ENCODE data around the gene METTL15. TPM values are rescaled to one million over a fixed set of nuclear protein-coding genes. Genes with fewer than 3 reads are reported as not detected.
"Not testable (repeated sequence)": the region's sequence is repeated elsewhere in the genome, so short reads cannot be mapped to it uniquely, and the experiment has no call there.

Gene METTL15, protein sequence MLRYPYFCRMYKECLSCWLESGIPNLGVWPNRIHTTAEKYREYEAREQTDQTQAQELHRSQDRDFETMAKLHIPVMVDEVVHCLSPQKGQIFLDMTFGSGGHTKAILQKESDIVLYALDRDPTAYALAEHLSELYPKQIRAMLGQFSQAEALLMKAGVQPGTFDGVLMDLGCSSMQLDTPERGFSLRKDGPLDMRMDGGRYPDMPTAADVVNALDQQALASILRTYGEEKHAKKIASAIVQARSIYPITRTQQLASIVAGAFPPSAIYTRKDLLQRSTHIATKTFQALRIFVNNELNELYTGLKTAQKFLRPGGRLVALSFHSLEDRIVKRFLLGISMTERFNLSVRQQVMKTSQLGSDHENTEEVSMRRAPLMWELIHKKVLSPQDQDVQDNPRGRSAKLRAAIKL
- total RNA-seq, result 11.4 TPM

DNA sequence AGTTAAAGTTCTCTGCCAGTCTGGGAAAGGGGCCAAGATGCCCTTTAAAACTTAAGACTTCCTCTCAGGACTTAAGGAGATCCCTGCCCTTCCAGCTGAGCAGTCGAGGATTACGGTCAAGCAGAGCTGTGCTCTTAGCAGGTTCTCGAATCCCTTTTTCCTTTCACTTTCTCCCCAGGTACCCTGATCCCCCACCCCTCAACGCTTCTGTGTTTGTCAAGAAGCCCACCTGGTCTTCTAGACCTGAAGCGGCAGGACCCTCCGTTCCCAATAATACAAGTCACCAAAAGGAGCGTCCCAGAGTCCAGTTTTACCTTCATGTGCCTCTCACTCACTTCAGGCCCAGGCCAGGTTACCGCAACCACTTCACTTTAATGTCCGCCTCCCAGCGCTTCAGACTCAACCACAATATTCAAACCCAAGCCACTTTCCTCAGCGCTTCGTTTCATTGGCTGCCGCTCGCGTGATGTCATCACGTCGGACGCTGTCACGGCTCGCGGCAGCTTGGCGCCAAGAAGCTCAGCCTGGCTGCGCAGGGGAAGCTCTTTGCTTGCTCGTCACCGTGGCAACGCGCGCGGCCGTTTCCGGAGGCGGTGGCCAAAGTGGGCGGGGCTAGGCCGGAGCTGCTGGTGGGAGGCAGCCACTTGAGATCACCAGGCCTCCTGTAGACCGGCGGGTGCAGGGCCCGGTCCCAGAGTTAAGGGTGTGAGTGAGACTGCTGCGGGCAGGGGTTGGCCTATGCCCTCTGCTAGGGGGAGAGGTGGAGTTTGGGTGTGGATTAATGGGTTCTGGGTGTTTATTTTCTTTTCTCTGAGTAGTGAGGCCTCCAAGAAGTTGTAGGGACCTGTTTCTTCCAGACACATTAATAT is at the start of gene METTL15, which contains the start of gene KIF18A:
Gene METTL15, plus strand, starts transcription at position 639 of the 869 bp plus-strand sequence. CDS start 4,947 bp downstream, outside the sequence.
Gene KIF18A, minus strand, starts transcription at position 407 of the 869 bp plus-strand sequence. CDS start 10,209 bp downstream, outside the sequence.
- DNase-seq (ENCODE audit: low spot score), result peak; percentile 99

GRCh38 chr11:28071305-28071704 is 36.9 kb upstream of the METTL15 start:
- no peak for DNase-seq (ENCODE audit: low spot score)

DNA sequence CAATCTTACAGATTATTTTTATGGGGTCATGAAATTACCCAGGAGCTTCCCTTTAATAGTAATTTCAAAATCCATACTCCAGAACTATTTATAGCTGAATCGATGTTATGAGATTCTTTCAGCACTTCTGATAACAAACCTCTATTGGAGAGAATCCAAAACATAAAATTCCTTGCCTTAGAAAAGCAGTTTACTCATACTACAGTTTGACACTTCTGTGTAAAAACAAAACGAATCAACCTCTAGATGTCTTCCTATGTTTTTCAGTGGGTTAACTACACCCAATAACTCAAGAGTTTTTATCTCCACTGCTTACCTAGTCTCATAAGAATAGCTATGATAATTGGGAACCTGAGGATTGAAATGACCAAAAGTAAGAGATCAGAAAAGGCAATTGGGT is 35.9 kb upstream of the METTL15 start:
- DNase-seq (ENCODE audit: low spot score), result no peak

GRCh38 chr11:28077521-28077920 is 30.7 kb upstream of the METTL15 start:
- no peak for DNase-seq (ENCODE audit: low spot score)

DNA sequence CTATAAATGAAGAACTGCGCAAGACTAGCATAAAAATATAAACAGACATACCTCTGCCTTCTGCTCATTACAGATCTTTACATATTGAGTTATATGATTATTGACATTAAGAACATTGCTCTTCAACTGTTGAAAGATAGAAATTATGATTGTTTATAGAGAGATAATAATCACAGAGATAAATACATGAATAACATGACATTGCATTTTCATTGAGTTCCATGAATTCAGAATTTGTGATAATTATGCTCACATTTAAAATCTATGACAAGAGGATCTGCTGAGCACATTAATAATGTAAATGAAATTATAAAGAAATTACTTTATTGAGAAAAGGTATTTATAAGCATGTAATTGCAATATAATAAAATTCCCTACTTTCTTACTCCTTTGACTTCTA is 25.1 kb upstream of the METTL15 start:
- no peak for DNase-seq (ENCODE audit: low spot score)

DNA sequence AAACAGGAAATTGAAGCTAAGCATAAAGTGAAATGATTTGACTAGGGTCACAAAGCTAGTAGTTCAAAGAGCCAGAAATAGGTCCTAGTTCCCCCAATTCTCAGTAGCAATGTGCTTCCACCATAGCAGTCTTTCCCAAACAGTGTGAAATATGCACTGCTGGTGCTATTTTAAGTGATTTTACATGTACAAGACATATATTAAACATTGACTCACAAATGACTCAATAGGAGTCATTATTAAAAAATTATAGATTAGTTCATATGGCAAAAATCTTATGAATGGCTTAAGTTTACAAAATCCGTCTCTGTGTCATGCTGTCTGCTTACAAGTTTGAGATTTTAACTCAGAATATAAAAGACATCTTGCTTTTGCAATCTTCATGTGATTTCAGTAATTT is 21.6 kb upstream of the METTL15 start:
- DNase-seq (ENCODE audit: low spot score), result no peak

GRCh38 chr11:28087192-28087591 is 21.0 kb upstream of the METTL15 start:
- DNase-seq (ENCODE audit: low spot score), result not testable (repeated sequence)

GRCh38 chr11:28087693-28088092 is 20.5 kb upstream of the METTL15 start:
- DNase-seq (ENCODE audit: low spot score), result not testable (repeated sequence)

DNA sequence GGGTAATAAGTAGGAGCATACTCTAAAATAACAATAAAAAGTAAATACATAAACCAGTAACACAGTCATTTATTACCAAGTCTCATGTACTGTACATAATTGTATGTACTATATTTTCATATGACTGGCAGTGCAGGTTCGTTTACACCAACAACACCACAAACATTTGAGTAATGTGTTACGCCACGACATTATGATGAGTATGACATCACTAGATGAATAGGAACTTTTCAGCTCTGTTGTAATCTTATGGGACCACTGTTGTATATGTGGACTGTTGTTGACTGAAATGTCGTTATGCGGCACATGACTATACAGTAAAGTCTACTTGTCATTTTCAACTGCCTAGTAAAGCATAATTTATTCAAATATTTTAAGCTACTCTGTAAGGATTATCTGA is 18.8 kb upstream of the METTL15 start:
- no peak for DNase-seq (ENCODE audit: low spot score)

DNA sequence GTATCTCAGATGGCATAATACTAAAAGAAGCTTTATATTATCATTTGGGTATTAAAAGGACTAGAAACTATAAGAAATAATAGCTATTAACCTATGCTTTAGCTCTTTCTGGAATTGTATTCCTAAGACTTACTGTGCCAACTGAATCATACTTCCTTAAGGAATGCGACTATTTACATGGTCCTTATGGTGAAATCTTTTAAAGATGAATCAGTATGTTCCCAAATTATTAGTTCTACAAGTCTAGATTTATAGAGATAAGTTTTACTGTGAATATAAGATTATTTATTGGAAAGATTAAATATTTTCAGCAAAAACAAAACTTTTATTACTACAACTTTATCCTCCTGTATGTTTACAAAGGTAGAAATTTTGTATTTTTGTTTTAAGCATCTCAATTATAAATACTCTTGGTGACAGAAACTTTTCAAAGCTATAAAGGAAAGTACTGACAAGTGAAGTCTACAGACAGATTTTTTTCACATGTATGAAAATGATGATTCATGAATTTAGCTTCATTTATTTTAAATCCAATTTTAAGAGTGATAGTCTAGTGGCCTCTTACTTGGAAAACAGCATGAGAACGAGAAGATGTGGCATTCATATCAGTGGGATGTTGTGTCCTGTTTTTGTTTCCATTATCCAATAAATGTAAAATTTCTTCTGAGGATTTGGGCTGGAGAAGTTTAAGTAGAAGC is 18.0 kb upstream of the METTL15 start:
- no peak for DNase-seq (ENCODE audit: low spot score)

DNA sequence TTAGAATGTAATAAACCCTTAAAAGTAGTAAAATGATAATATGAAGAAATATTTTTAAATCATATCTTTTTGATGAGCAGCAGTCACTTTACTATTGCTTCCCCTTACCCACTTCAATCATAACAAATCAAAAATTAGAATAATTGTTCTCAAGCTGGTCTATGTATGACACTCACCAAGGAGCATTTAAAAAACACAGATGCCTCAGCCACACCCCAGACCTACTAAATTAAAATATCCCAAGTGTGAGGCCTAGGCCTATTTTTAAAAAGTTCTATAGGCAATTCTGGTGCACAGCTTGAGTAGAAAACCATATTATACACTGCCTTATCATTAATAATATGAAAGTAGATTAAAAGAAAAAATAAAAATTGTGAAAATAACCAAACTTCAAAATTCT is 15.4 kb upstream of the METTL15 start:
- DNase-seq (ENCODE audit: low spot score), result no peak

DNA sequence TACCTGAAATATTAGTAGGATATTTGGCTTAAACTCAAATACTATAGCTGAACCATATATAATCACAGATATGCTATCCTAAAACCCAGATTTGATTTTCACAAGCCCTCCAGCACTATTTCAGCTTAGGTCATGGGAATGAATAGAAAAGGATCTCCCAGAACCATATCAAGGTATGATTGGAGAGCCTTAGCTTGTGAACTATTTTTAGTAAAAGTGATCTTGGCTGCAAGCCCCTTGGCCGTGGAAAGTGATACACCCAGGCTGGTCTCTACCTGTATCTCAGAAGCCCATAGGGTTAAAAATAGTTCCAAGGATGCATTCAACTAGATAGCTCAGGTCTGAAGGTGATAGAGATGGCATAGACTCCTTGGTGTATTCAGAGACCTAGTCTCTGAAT is 9.9 kb upstream of the METTL15 start:
- DNase-seq (ENCODE audit: low spot score), result no peak

DNA sequence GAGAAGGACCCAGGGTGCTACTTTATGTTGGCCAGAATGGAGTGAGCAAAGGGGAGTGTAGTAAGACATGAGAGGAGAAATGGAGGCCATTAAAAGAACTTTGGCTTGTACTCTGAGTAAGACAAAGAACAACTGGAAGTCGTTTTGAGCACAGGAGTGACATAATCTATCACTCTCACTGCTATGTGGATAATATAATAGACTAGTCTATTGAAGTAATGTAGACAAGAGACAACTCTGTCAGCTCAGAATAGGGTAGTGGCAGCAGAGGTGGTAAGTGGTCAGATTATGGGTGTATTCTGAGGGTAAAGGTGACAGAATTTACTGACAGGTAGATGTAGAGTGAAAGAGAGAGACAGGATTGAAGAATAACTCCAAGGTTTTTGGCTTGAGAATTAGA is 8.5 kb upstream of the METTL15 start:
- DNase-seq (ENCODE audit: low spot score), result no peak

DNA sequence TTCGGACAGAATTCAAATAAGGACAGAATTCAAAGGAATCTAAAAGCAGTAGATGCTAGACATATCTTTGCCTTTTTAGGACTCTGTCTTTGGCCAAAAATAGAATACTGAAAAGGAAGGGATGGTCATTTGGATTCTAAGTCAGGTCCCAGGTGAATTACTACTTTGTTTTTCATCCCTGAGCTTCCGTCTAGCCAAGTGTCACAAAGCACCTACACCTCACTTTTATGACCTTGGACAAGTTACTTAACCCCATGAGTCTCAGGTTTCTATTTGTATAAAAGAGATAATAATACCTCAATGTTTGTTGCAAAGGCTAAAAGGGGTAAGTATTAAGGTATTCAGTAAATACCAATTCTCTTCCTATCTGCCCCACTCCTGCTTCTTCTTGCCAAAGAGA is 7.5 kb upstream of the METTL15 start:
- DNase-seq (ENCODE audit: low spot score), result no peak

GRCh38 chr11:28102300-28102699 is 5.9 kb upstream of the METTL15 start:
- DNase-seq (ENCODE audit: low spot score), result not testable (repeated sequence)

GRCh38 chr11:28104425-28104824 is 3.8 kb upstream of the METTL15 start:
- no peak for DNase-seq (ENCODE audit: low spot score)

- DNase-seq (ENCODE audit: low spot score), result no peak
Observed at GRCh38 chr11:28104984-28105383, 3.2 kb upstream of the METTL15 start.

GRCh38 chr11:28105869-28106268 is 2.3 kb upstream of the METTL15 start:
- DNase-seq (ENCODE audit: low spot score), result no peak

- no peak for DNase-seq (ENCODE audit: low spot score)
Observed at GRCh38 chr11:28106353-28107043, 1.7 kb upstream of the METTL15 start.

DNA sequence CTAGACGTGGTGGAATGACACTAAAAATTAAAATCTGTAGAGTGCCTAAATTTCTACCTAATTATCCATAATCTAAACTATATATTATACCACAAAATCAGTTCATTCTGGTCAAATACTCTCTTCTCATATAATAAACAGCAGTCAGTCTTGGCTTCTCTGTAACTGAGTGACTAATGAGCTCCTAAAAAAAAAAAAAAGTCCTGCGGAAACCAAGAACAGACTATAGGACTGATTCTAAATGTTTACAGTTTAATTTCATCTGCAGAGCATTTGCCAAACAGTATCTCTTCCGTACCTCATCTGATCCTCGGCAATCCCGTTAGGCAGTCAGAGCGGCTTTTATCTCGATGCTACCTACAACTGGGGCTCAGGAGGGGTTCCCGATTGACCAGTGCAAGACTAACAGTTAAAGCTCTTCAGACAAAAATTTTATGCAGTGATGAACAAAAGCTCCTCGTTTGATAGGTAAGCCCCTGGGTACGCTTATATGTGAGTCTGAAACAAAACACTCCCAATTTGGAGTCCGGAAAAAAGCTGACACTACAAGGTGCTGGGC is 918 bp upstream of the METTL15 start:
- no peak for DNase-seq (ENCODE audit: low spot score)

GRCh38 chr11:28108958-28109357 is 770 bp downstream of the METTL15 start:
- DNase-seq (ENCODE audit: low spot score), result no peak

Data from mucosa of gallbladder (tissue), 1 donor.